ENCODE measurements around the gene FUCA1.
A peak's percentile ranks its signal among the peaks of the same experiment; 100 is the strongest.
"Not testable (repeated sequence)": the region's sequence is repeated elsewhere in the genome, so short reads cannot be mapped to it uniquely, and the experiment has no call there.

FUCA1 gene

DNA sequence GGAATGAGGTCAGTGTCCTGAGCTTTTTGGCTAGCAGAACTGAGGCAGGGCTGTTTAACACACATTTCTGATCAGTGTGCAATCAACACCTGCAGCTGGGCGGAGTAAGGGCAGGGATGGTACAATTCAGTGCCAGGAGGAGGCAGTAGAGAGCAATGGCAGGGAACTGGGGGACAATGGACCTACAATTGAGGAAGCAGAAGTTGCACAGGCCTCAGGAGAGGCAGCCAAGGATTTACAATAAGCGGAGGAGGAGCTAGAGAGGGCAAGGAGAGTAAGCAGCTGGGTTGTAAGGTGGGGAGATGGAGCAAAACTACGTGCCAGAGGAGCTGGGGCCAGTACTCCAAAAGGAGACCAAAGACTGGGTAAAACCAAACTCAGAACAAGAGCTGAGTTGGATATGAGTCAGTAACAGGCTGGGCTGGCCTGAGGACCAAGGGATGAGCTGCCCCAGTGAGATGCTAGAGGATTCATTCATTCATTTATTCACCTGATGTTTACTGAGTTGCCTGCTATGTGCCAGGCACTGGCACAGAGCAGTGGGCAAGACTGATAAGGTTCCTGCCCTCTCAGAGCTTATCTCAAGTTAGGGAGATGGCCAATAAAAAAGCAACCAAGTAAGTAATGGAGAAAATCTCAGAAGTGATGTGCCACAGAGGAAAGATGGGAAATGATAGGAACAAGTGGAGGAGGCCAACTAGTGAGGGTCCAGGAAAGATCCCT lies 57.1 kb downstream of the FUCA1 start:
- FAIRE-seq, result no peak
- TF ChIP-seq POLR2A (IDR thresholded peaks at IDR 0.05; ENCODE audit: low read depth, low read length), result no peak
- no peak for DNase-seq (ENCODE audit: insufficient read length, low spot score)

- DNase-seq (ENCODE audit: insufficient read length, low spot score), result no peak
- FAIRE-seq, result no peak
- no peak for TF ChIP-seq POLR2A (IDR thresholded peaks at IDR 0.05; ENCODE audit: low read depth, low read length)
Observed at GRCh38 chr1:23809751-23810171, 58.3 kb downstream of the FUCA1 start.

DNA sequence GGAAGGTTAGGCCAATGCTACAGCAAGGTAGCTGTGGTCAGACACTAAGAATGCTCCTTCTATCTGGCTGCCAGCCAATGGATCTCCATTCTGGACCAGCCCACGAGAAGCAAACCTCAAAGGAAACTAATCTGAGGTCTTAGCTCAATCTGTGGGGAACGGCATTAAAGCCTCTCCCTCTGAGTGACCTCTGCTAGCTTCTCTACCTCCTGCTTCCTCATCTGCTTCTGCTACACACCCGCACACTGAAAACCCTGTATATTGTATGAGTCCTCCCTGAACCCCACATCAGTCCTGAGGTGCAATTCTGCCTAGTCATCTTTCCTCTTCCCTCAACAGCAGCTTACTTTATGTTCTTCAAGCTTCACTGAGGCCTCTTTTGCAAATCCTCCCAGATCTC lies 60.6 kb downstream of the FUCA1 start:
- TF ChIP-seq POLR2A (IDR thresholded peaks at IDR 0.05; ENCODE audit: low read depth, low read length), result no peak
- FAIRE-seq (no peak), DNase-seq (ENCODE audit: insufficient read length, low spot score) (no peak)

DNA sequence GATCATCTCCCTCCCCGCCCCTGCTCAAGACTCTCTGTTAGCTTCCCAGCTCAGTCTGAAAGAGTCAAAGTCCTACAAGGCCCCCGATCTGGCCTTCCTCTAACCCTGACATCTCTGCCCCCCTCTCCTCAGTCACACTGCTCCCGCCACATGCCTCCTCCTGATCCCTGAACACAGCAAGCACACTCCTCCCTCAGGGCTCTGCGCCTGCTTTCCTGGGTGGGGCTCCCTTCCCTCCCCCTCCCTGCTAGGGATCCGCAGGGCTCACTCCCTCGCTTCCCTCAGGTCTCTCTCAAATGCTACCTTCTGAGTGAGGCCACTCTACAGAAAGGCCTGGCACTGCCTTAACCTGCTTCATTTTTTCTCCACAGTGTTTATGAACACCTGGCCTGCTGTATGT lies 61.8 kb downstream of the FUCA1 start:
- FAIRE-seq (no peak), DNase-seq (ENCODE audit: insufficient read length, low spot score) (no peak)
- no peak for TF ChIP-seq POLR2A (IDR thresholded peaks at IDR 0.05; ENCODE audit: low read depth, low read length)

DNA sequence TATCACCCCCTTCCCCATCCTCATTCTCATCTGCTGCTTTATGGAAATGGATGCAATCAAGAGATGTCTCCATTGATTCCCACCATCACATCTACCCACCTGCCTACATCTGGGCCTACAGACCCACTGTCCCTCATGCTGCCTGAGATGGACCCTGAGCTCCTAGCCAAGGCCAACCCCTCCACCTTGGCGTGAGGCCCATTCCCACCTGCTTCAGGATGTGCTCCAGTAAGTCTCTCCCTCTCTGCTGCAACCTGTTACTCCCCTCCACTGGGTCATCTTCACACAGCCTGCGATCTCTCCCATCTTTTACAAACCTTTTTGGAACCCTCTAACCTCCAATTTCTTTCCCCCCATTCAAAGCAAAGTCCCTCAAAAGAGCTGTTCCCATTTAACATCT lies 63.1 kb downstream of the FUCA1 start:
- no peak for FAIRE-seq
- no peak for DNase-seq (ENCODE audit: insufficient read length, low spot score)
- no peak for TF ChIP-seq POLR2A (IDR thresholded peaks at IDR 0.05; ENCODE audit: low read depth, low read length)

- TF ChIP-seq POLR2A (IDR thresholded peaks at IDR 0.05; ENCODE audit: low read depth, low read length), result no peak
- no peak for DNase-seq (ENCODE audit: insufficient read length, low spot score)
- no peak for FAIRE-seq
Observed at GRCh38 chr1:23804183-23804835, 63.8 kb downstream of the FUCA1 start.

- DNase-seq (ENCODE audit: insufficient read length, low spot score) (no peak), FAIRE-seq (no peak)
- no peak for TF ChIP-seq POLR2A (IDR thresholded peaks at IDR 0.05; ENCODE audit: low read depth, low read length)
Observed at GRCh38 chr1:23803674-23804073, 64.4 kb downstream of the FUCA1 start.

GRCh38 chr1:23802809-23803342 lies 65.2 kb downstream of the FUCA1 start:
- not testable (repeated sequence) for FAIRE-seq; DNase-seq (ENCODE audit: insufficient read length, low spot score)

DNA sequence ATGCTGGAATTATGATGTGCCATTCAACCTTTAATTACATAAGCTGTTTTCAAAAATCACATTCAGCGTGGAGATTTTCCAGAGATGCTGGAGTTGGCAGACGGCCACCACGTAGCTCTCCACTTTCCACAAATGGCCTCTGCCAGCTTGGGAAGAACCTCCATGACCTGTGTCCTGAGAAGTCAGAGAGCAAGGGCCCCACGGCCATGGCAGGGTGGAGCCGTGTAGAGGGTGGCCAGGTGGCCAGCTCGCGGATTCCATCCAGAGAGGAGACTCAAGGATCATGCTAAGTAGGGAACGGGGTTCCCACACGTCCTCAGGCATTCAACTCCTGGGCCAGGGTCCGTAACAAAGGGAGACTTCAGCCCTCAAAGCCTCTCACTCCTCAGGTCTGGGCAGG lies 66.2 kb downstream of the FUCA1 start:
- no peak for TF ChIP-seq POLR2A (IDR thresholded peaks at IDR 0.05; ENCODE audit: low read depth, low read length)
- DNase-seq (ENCODE audit: insufficient read length, low spot score), result no peak
- FAIRE-seq, result no peak

- no peak for TF ChIP-seq POLR2A (IDR thresholded peaks at IDR 0.05; ENCODE audit: low read depth, low read length)
- DNase-seq (ENCODE audit: insufficient read length, low spot score) (no peak), FAIRE-seq (no peak)
Observed at GRCh38 chr1:23801338-23801748, 66.7 kb downstream of the FUCA1 start.

GRCh38 chr1:23800400-23801337 lies 67.4 kb downstream of the FUCA1 start, which contains the start of gene GALE:
Gene GALE (minus strand): TSS chr1:23800754. CDS start chr1:23799007, 1,747 bp downstream.
- DNase-seq (ENCODE audit: insufficient read length, low spot score) (peak; percentile 83), FAIRE-seq (peak; percentile 11)

GRCh38 chr1:23799570-23800399 lies 68.3 kb downstream of the FUCA1 start:
- DNase-seq (ENCODE audit: insufficient read length, low spot score) (peak; percentile 81), FAIRE-seq (peak; percentile 72)
- TF ChIP-seq POLR2A (IDR thresholded peaks at IDR 0.05; ENCODE audit: low read depth, low read length), result peak; percentile 61

More at GRCh38 chr1:23800400-23801337, 67.4 kb downstream of the FUCA1 start, which contains the start of gene GALE:
- TF ChIP-seq POLR2A (IDR thresholded peaks at IDR 0.05; ENCODE audit: low read depth, low read length), result peak; percentile 59; the same call in 1 of the 2 replicates

- DNase-seq (ENCODE audit: insufficient read length, low spot score) (no peak), FAIRE-seq (no peak)
- no peak for TF ChIP-seq POLR2A (IDR thresholded peaks at IDR 0.05; ENCODE audit: low read depth, low read length)
Observed at GRCh38 chr1:23799255-23799569, 68.9 kb downstream of the FUCA1 start.

Data from H54 (cell line).